ENCODE measurements around the gene KPNA3. TPM values are rescaled to one million over a fixed set of nuclear protein-coding genes. Genes with fewer than 3 reads are reported as not detected.

KPNA3 gene, protein sequence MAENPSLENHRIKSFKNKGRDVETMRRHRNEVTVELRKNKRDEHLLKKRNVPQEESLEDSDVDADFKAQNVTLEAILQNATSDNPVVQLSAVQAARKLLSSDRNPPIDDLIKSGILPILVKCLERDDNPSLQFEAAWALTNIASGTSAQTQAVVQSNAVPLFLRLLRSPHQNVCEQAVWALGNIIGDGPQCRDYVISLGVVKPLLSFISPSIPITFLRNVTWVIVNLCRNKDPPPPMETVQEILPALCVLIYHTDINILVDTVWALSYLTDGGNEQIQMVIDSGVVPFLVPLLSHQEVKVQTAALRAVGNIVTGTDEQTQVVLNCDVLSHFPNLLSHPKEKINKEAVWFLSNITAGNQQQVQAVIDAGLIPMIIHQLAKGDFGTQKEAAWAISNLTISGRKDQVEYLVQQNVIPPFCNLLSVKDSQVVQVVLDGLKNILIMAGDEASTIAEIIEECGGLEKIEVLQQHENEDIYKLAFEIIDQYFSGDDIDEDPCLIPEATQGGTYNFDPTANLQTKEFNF
- 50.9 and 55.7 TPM in 2 replicates for total RNA-seq (2014; rRNA removed; shearing (Covaris generic))
- 26.8 and 30.5 TPM in 2 replicates for polyA plus RNA-seq (2016; fragmentation: Nextera tagmentation; extraction: Ambion mirVana)
- long read RNA-seq, full-length matches to known transcripts = 28 of 28 reads
- long read RNA-seq, partial matches to known transcripts = 0 of 28 reads
- long read RNA-seq, other reads (novel, unspliced or antisense) = 0 of 28 reads

DNA sequence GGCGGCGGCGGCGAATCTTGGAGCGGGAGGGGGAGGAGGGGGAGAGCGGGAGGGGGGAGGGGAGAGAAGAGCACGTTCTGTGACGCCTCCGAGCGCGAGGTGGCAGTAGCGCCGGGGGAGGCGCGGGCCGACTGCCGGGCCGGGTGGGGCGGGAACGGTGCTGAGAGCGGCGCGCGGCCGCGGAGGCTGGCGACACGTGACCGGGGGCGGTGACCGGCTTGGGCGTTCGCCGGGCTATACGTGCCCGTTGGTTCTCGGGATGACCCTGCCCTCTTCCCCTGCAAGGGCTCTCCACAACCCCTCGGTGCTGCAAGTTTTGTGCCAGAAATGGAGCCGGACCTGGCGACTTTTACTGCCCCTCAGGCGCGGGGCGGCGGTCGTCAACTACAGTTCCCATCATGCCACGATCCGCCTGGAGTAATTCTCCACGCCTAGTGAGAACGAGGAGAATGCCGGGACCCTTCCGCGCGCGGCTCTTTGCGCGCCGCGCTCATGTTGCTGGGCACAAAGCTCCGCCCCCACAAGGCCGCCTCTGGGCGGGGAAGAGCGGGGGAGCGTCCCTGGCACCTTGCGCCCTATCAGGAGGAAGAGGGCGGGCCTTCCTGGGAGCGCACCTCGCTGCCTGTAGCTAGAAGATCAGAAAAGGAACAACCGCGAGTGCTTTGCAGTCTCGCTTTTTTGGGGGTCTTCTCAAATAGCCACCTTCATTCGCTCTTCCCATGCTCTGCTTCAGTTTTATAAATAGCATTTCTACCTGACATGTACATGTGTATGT lies at the start of gene KPNA3:
TSS of gene KPNA3 (minus strand) at position 133 of the 775 bp plus-strand sequence. CDS start 176 bp downstream, outside the sequence.
- H3K27ac Mint-ChIP-seq = peak within 1 kb of the TSS; percentile 98
- Histone ChIP-seq H2AFZ (peak within 1 kb of the TSS; percentile 95), H3K27me3 (ENCODE audit: insufficient read depth) (no peaks in the 10 kb centered on the region), H3K4me1 (ENCODE audit: insufficient read depth) (peaks cover 31% of the 10 kb centered on the region), H3K36me3 (ENCODE audit: insufficient read depth) (no peaks in the 10 kb centered on the region), H4K20me1 (replicated peaks; ENCODE audit: insufficient read depth) (peaks cover 26% of the 10 kb centered on the region), H3K4me2 (peak within 1 kb of the TSS; percentile 89), H3K27ac (ENCODE audit: low read depth) (peak within 1 kb of the TSS; percentile 97), H3K9me2 (ENCODE audit: insufficient read depth) (no peaks in the 10 kb centered on the region), H3F3A (replicated peaks; ENCODE audit: low read depth) (0 out of 2 replicates have a peak, but pooled peaks cover 5% of the 10 kb centered on the region), H3K79me2 (replicated peaks; ENCODE audit: insufficient read depth) (peaks cover 39% of the 10 kb centered on the region), H3K4me3 (peak within 1 kb of the TSS; percentile 79)
- H3K4me3 Mint-ChIP-seq = peak within 1 kb of the TSS; percentile 96
- H3K4me1 Mint-ChIP-seq = peaks cover 25% of the 10 kb centered on the region
- DNase-seq (ENCODE audit: low spot score) (peak; percentile 98), ATAC-seq (peak; percentile 93)
- peaks cover 11% of the 10 kb centered on the region for H3K36me3 Mint-ChIP-seq (ENCODE audit: low read depth)
- H3K9me3 Mint-ChIP-seq = no peaks in the 10 kb centered on the region
- H3K27me3 Mint-ChIP-seq (ENCODE audit: insufficient read depth, low read depth, poor library complexity) = peaks cover 10% of the 10 kb centered on the region
- TF ChIP-seq NANOG (IDR thresholded peaks at IDR 0.05; ENCODE audit: borderline replicate concordance) = no peak
- no peak for TF ChIP-seq ZNF331 (CRISPR knock-in tag; IDR thresholded peaks at IDR 0.05; ENCODE audit: low read depth)
- TF ChIP-seq, protein P1, sequence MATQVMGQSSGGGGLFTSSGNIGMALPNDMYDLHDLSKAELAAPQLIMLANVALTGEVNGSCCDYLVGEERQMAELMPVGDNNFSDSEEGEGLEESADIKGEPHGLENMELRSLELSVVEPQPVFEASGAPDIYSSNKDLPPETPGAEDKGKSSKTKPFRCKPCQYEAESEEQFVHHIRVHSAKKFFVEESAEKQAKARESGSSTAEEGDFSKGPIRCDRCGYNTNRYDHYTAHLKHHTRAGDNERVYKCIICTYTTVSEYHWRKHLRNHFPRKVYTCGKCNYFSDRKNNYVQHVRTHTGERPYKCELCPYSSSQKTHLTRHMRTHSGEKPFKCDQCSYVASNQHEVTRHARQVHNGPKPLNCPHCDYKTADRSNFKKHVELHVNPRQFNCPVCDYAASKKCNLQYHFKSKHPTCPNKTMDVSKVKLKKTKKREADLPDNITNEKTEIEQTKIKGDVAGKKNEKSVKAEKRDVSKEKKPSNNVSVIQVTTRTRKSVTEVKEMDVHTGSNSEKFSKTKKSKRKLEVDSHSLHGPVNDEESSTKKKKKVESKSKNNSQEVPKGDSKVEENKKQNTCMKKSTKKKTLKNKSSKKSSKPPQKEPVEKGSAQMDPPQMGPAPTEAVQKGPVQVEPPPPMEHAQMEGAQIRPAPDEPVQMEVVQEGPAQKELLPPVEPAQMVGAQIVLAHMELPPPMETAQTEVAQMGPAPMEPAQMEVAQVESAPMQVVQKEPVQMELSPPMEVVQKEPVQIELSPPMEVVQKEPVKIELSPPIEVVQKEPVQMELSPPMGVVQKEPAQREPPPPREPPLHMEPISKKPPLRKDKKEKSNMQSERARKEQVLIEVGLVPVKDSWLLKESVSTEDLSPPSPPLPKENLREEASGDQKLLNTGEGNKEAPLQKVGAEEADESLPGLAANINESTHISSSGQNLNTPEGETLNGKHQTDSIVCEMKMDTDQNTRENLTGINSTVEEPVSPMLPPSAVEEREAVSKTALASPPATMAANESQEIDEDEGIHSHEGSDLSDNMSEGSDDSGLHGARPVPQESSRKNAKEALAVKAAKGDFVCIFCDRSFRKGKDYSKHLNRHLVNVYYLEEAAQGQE (IDR thresholded peaks at IDR 0.05; ENCODE audit: unreplicated experiment) = no peak
- TF ChIP-seq, protein P2, sequence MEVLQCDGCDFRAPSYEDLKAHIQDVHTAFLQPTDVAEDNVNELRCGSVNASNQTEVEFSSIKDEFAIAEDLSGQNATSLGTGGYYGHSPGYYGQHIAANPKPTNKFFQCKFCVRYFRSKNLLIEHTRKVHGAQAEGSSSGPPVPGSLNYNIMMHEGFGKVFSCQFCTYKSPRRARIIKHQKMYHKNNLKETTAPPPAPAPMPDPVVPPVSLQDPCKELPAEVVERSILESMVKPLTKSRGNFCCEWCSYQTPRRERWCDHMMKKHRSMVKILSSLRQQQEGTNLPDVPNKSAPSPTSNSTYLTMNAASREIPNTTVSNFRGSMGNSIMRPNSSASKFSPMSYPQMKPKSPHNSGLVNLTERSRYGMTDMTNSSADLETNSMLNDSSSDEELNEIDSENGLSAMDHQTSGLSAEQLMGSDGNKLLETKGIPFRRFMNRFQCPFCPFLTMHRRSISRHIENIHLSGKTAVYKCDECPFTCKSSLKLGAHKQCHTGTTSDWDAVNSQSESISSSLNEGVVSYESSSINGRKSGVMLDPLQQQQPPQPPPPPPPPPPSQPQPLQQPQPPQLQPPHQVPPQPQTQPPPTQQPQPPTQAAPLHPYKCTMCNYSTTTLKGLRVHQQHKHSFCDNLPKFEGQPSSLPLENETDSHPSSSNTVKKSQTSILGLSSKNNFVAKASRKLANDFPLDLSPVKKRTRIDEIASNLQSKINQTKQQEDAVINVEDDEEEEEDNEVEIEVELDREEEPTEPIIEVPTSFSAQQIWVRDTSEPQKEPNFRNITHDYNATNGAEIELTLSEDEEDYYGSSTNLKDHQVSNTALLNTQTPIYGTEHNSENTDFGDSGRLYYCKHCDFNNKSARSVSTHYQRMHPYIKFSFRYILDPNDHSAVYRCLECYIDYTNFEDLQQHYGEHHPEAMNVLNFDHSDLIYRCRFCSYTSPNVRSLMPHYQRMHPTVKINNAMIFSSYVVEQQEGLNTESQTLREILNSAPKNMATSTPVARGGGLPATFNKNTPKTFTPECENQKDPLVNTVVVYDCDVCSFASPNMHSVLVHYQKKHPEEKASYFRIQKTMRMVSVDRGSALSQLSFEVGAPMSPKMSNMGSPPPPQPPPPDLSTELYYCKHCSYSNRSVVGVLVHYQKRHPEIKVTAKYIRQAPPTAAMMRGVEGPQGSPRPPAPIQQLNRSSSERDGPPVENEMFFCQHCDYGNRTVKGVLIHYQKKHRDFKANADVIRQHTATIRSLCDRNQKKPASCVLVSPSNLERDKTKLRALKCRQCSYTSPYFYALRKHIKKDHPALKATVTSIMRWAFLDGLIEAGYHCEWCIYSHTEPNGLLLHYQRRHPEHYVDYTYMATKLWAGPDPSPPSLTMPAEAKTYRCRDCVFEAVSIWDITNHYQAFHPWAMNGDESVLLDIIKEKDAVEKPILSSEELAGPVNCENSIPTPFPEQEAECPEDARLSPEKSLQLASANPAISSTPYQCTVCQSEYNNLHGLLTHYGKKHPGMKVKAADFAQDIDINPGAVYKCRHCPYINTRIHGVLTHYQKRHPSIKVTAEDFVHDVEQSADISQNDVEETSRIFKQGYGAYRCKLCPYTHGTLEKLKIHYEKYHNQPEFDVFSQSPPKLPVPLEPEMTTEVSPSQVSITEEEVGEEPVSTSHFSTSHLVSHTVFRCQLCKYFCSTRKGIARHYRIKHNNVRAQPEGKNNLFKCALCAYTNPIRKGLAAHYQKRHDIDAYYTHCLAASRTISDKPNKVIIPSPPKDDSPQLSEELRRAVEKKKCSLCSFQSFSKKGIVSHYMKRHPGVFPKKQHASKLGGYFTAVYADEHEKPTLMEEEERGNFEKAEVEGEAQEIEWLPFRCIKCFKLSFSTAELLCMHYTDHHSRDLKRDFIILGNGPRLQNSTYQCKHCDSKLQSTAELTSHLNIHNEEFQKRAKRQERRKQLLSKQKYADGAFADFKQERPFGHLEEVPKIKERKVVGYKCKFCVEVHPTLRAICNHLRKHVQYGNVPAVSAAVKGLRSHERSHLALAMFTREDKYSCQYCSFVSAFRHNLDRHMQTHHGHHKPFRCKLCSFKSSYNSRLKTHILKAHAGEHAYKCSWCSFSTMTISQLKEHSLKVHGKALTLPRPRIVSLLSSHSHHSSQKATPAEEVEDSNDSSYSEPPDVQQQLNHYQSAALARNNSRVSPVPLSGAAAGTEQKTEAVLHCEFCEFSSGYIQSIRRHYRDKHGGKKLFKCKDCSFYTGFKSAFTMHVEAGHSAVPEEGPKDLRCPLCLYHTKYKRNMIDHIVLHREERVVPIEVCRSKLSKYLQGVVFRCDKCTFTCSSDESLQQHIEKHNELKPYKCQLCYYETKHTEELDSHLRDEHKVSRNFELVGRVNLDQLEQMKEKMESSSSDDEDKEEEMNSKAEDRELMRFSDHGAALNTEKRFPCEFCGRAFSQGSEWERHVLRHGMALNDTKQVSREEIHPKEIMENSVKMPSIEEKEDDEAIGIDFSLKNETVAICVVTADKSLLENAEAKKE (CRISPR knock-in tag; IDR thresholded peaks at IDR 0.05) = no peak
- no peak for TF ChIP-seq JUNB (IDR thresholded peaks at IDR 0.05; ENCODE audit: unreplicated experiment)
- no peak for TF ChIP-seq ZNF114 (CRISPR knock-in tag; IDR thresholded peaks at IDR 0.05)
- no peak for TF ChIP-seq EZH2phosphoT487 (IDR thresholded peaks at IDR 0.05; ENCODE audit: unreplicated experiment)
- TF ChIP-seq, protein P3, sequence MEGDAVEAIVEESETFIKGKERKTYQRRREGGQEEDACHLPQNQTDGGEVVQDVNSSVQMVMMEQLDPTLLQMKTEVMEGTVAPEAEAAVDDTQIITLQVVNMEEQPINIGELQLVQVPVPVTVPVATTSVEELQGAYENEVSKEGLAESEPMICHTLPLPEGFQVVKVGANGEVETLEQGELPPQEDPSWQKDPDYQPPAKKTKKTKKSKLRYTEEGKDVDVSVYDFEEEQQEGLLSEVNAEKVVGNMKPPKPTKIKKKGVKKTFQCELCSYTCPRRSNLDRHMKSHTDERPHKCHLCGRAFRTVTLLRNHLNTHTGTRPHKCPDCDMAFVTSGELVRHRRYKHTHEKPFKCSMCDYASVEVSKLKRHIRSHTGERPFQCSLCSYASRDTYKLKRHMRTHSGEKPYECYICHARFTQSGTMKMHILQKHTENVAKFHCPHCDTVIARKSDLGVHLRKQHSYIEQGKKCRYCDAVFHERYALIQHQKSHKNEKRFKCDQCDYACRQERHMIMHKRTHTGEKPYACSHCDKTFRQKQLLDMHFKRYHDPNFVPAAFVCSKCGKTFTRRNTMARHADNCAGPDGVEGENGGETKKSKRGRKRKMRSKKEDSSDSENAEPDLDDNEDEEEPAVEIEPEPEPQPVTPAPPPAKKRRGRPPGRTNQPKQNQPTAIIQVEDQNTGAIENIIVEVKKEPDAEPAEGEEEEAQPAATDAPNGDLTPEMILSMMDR (conservative IDR thresholded peaks at IDR 0.05; ENCODE audit: low read depth in 2 of 2) = peak in 1 of 2 experiments; percentile 50; a peak in 2 of 4 replicates
- TF ChIP-seq POLR2AphosphoS5 (IDR thresholded peaks at IDR 0.05; ENCODE audit: low read depth) = peak; percentile 94
- peak; percentile 38; the same call in 1 of the 2 replicates for TF ChIP-seq CREB1 (CRISPR knock-in tag; IDR thresholded peaks at IDR 0.05; ENCODE audit: low read depth)
- no peak for TF ChIP-seq EZH2 (IDR thresholded peaks at IDR 0.05; ENCODE audit: low read depth, unreplicated experiment)
- no peak for TF ChIP-seq STAT1 (IDR thresholded peaks at IDR 0.05; ENCODE audit: unreplicated experiment)

Data from GM23338 (cell line).